IMR-90 (cell line): ENCODE measurements around the gene TRIM24. TPM values are rescaled to one million over a fixed set of nuclear protein-coding genes. Genes with fewer than 3 reads are reported as not detected.

Experiments used
- ATAC-seq: fragments of 200-7000 bp; cut with Tn5 transposase; 2 replicates; pipeline ENCODE4 v1.9.1; 2020; ENCODE audit warnings: low read depth, mild to moderate bottlenecking, moderate library complexity
- BruUV-seq: library from RNA; stranded (reverse); fragments of 400-500 nt; replicated peaks from 2 replicates; lab custom pipeline; 2021; lab: Mats Ljungman, UMichigan
- CTCF ChIA-PET: fragments of 300-600 bp; formaldehyde crosslinking; extraction: SDS; loops from one replicate; lab custom pipeline; 2021; ENCODE audit warnings: antibody characterized with exemption; lab: Yijun Ruan, JAX
- POLR2A ChIA-PET: fragments of 300-600 bp; sonication (Branson Sonifier 250); formaldehyde crosslinking; loops from one replicate; lab custom pipeline; 2022; ENCODE audit warnings: antibody characterized with exemption; ENCODE audit not compliant: unreplicated experiment; lab: Charles Lee
- DNase-seq: peaks from one replicate; pipeline ENCODE4 v3.0.0; 2013
- H2AFZ ChIP-seq: replicated peaks from 2 replicates; pipeline ENCODE3; 2013; ENCODE audit warnings: low read length, mild to moderate bottlenecking; ENCODE audit not compliant: poor library complexity
- H2AK5ac ChIP-seq: 2 replicates; pipeline ENCODE4 v1.6.1; 2013; ENCODE audit warnings: low read depth, low read length, inconsistent platforms
- H2AK9ac ChIP-seq: replicated peaks from 2 replicates; pipeline ENCODE3; 2013; ENCODE audit warnings: mild to moderate bottlenecking, low read depth, low read length, moderate library complexity; ENCODE audit not compliant: poor library complexity
- H2BK120ac ChIP-seq: 2 replicates; pipeline ENCODE4 v1.6.1; 2013; ENCODE audit warnings: low read depth, low read length, inconsistent platforms
- H2BK15ac ChIP-seq: 3 replicates; pipeline ENCODE4 v1.6.1; 2013; ENCODE audit warnings: low read depth, low read length, inconsistent platforms
- H2BK20ac ChIP-seq: 2 replicates; pipeline ENCODE4 v1.6.1; 2013; ENCODE audit warnings: low read depth, mild to moderate bottlenecking, inconsistent platforms, low read length, moderate library complexity
- H2BK5ac ChIP-seq: 2 replicates; pipeline ENCODE4 v1.6.1; 2013; ENCODE audit warnings: mild to moderate bottlenecking, low read depth, low read length, inconsistent platforms; ENCODE audit not compliant: poor library complexity, severe bottlenecking
- H3K14ac ChIP-seq: replicated peaks from 2 replicates; pipeline ENCODE4 v1.6.1; 2013; ENCODE audit warnings: low read depth, low read length, inconsistent platforms
- H3K18ac ChIP-seq: 2 replicates; pipeline ENCODE4 v1.6.1; 2013; ENCODE audit warnings: low read depth, low read length, control low read depth
- H3K23ac ChIP-seq: 2 replicates; pipeline ENCODE4 v1.6.1; 2013; ENCODE audit warnings: low read depth, low read length, inconsistent platforms
- H3K27ac ChIP-seq: 2 replicates; pipeline ENCODE4 v1.5.1; 2013; ENCODE audit warnings: mild to moderate bottlenecking, control low read depth, low read length; ENCODE audit not compliant: insufficient read depth
- H3K27me3 ChIP-seq: 2 replicates; pipeline ENCODE4 v1.6.1; 2013; ENCODE audit warnings: low read length; ENCODE audit not compliant: control insufficient read depth, insufficient read depth
- H3K36me3 ChIP-seq: 2 replicates; pipeline ENCODE4 v1.6.1; 2013; ENCODE audit warnings: low read length, mixed read lengths; ENCODE audit not compliant: control insufficient read depth, insufficient read depth
- H3K4ac ChIP-seq: 2 replicates; pipeline ENCODE4 v1.6.1; 2013; ENCODE audit warnings: low read depth, low read length, inconsistent platforms
- H3K4me1 ChIP-seq: 2 replicates; pipeline ENCODE4 v1.6.1; 2013; ENCODE audit warnings: low read length, mixed read lengths; ENCODE audit not compliant: control insufficient read depth, insufficient read depth
- H3K4me2 ChIP-seq: 2 replicates; pipeline ENCODE4 v1.6.1; 2013; ENCODE audit warnings: low read depth, mild to moderate bottlenecking, control low read depth, low read length, moderate library complexity
- H3K4me3 ChIP-seq: 2 replicates; pipeline ENCODE4 v1.5.1; 2013; ENCODE audit warnings: low read depth, mild to moderate bottlenecking, control low read depth, low read length, moderate library complexity; ENCODE audit not compliant: insufficient read depth
- H3K56ac ChIP-seq: 2 replicates; pipeline ENCODE4 v1.6.1; 2013; ENCODE audit warnings: low read length, inconsistent platforms; ENCODE audit not compliant: insufficient read depth; ENCODE audit errors: extremely low read depth
- H3K79me1 ChIP-seq, 2 experiments: 2 replicates each; pipeline ENCODE4 v1.6.1; 2013; ENCODE audit warnings: low read length in 2 of 2, inconsistent platforms in 1 of 2, low read depth in 1 of 2
- H3K9ac ChIP-seq: 2 replicates; pipeline ENCODE4 v1.6.1; 2013; ENCODE audit warnings: low read depth, low read length, control low read depth
- H3K9me1 ChIP-seq: 2 replicates; pipeline ENCODE4 v1.6.1; 2013; ENCODE audit warnings: low read length, inconsistent platforms; ENCODE audit not compliant: insufficient read depth
- H3K9me3 ChIP-seq: 2 replicates; pipeline ENCODE4 v1.6.1; 2013; ENCODE audit warnings: low read length; ENCODE audit not compliant: control insufficient read depth, insufficient read depth
- H4K20me1 ChIP-seq: 2 replicates; pipeline ENCODE4 v1.6.1; 2013; ENCODE audit warnings: low read length, inconsistent platforms; ENCODE audit not compliant: insufficient read depth
- H4K5ac ChIP-seq: 2 replicates; pipeline ENCODE4 v1.6.1; 2013; ENCODE audit warnings: mild to moderate bottlenecking, low read depth, low read length, control low read depth
- H4K8ac ChIP-seq, 2 experiments: 2 replicates each; pipeline ENCODE4 v1.6.1; 2013; ENCODE audit warnings: low read depth in 2 of 2, low read length in 2 of 2, control low read depth in 1 of 2, inconsistent platforms in 1 of 2
- H4K91ac ChIP-seq: 2 replicates; pipeline ENCODE4 v1.6.1; 2013; ENCODE audit warnings: low read depth, low read length, inconsistent platforms; ENCODE audit not compliant: insufficient read depth
- BHLHE40 ChIP-seq: fragments of 150-350 bp; IDR thresholded peaks from 2 replicates; pipeline ENCODE4 v1.6.1; 2016; ENCODE audit warnings: mild to moderate bottlenecking, low read depth, low read length
- FOS ChIP-seq: fragments of 150-350 bp; IDR thresholded peaks from 2 replicates; pipeline ENCODE4 v1.6.1; 2016; ENCODE audit warnings: low read depth, low read length
- MAZ ChIP-seq: IDR thresholded peaks from 2 replicates; pipeline ENCODE4 v1.6.1; 2012; ENCODE audit warnings: low read depth, mild to moderate bottlenecking, low read length, improper control_type of control experiment, moderate library complexity, borderline replicate concordance
- MXI1 ChIP-seq: IDR thresholded peaks from 2 replicates; pipeline ENCODE4 v1.6.1; 2012; ENCODE audit warnings: low read depth, mild to moderate bottlenecking, low read length, moderate library complexity, borderline replicate concordance
- NFE2L2 ChIP-seq: fragments of 150-350 bp; IDR thresholded peaks from 2 replicates; pipeline ENCODE4 v1.6.1; 2016; ENCODE audit warnings: low read depth, mild to moderate bottlenecking, low read length
- POLR2A ChIP-seq: IDR thresholded peaks from 2 replicates; pipeline ENCODE4 v1.6.1; 2012; ENCODE audit warnings: mild to moderate bottlenecking, low read depth, low read length
- RAD21 ChIP-seq: IDR thresholded peaks from 2 replicates; pipeline ENCODE4 v1.6.1; 2012; ENCODE audit warnings: low read length, improper control_type of control experiment
- SMC3 ChIP-seq: fragments of 150-350 bp; IDR thresholded peaks from 2 replicates; pipeline ENCODE4 v1.6.1; 2016; ENCODE audit warnings: low read depth, mild to moderate bottlenecking, antibody characterized with exemption, low read length, moderate library complexity
- WGBS, 2 experiments: methylation state at CpG; one replicate each; pipeline versions ENCODE4 v1.1.5 to v1.1.7; 2013; ENCODE audit warnings: missing lambda C conversion rate in 2 of 2; ENCODE audit not compliant: insufficient read length in 1 of 2; ENCODE audit errors: extremely low coverage in 2 of 2; 5-methylcytosine and 5-hydroxymethylcytosine counted together
- dilution Hi-C: fragments of 300-500 bp; cut with HindIII; formaldehyde crosslinking; loops from one replicate; pipeline ENCODE4 v1.14.3; 2018; ENCODE audit warnings: low sequenced_read_pairs; ENCODE audit not compliant: unreplicated experiment
- in situ Hi-C: fragments of 300-500 bp; cut with MboI; formaldehyde crosslinking; loops from 3 replicates; pipeline ENCODE4 v1.14.3; 2019; ENCODE audit warnings: low sequenced_read_pairs, inconsistent platforms, mixed read lengths
- intact Hi-C: fragments of 100-400 bp; cut with micrococcal nuclease; formaldehyde crosslinking; loops from 2 replicates; pipeline ENCODE4 v1.10.0; 2022
- polyA plus RNA-seq, 3 experiments: library from polyadenylated mRNA; depleted of rRNA; stranded (reverse); fragments of >200 nt; gene quantifications; 2 replicates each; pipeline ENCODE4 v1.2.3, GENCODE V29; 2012; ENCODE audit warnings: low replicate concordance in 1 of 3
- total RNA-seq: library from RNA; depleted of rRNA; stranded (reverse); fragments of >200 nt; gene quantifications from 2 replicates; pipeline ENCODE4 v1.2.3, GENCODE V29; 2012
- TF ChIP-seq, protein P1 (sequence below): fragments of 150-350 bp; IDR thresholded peaks from 2 replicates; pipeline ENCODE4 v1.6.1; 2016; ENCODE audit warnings: low read depth, mild to moderate bottlenecking, low read length, moderate library complexity, borderline replicate concordance
- TF ChIP-seq, protein P2 (sequence below): fragments of 150-350 bp; IDR thresholded peaks from 2 replicates; pipeline ENCODE4 v1.6.1; 2017; ENCODE audit warnings: mild to moderate bottlenecking, antibody characterized with exemption, low read length, low read depth
- TF ChIP-seq, protein P3 (sequence below): conservative IDR thresholded peaks from 2 replicates; pipeline ENCODE4 v1.5.1; 2012; ENCODE audit warnings: mild to moderate bottlenecking, low read depth, low read length, improper control_type of control experiment

The TRIM24 gene
- total and polyA plus RNA-seq, 2 of the 4 experiments (the other 2 are of a cell fraction), result 4.1 to 5.7 TPM

DNA sequence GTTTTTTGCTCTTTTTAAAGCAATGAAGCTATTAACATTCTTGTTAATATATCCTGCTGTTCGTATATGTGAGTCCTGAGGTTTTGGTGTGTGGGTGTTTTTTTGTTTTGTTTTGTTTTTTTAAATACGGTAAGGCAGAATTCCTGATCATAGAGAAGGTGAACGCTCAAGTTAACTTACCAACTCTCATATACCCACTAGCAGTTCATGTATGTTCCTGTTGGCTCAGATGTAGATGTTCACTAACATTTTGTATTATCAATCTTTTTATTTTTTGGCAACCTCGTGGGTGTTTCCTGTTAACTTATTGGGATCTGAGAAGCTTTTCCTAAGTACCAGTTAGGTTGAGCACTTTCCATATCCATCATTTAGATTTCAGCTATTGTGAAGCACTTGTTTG is 20.5 kb downstream of the TRIM24 start:
- Histone ChIP-seq H3K9ac (no peak overlapping the region), H3K9me1 (no peaks in the 10 kb centered on the region; the same call in 1 of the 2 replicates), H3K4me2 (no peak overlapping the region), H2BK120ac (no peak overlapping the region), H2BK15ac (no peak overlapping the region), H3K4me3 (no peak overlapping the region), H2AK5ac (no peak overlapping the region), H4K5ac (no peak overlapping the region), H3K56ac (no peak overlapping the region), H3K27me3 (no peaks in the 10 kb centered on the region), H3K4me1 (no peaks in the 10 kb centered on the region), H3K27ac (no peak overlapping the region), H3K14ac (no peak overlapping the region), H2BK5ac (no peak overlapping the region), H3K23ac (no peak overlapping the region), H2AK9ac (no peak overlapping the region), H4K8ac (no peak overlapping the region), H2AFZ (no peak overlapping the region), H3K18ac (no peak overlapping the region), H4K20me1 (0 out of 2 replicates have a peak, but pooled peaks cover 4% of the 10 kb centered on the region), H3K4ac (no peak overlapping the region), H3K9me3 (no peaks in the 10 kb centered on the region), H2BK20ac (no peak overlapping the region), H3K79me1 (peaks cover 13 to 37% of the 10 kb centered on the region in 2 experiments), H4K91ac (no peak overlapping the region), H3K36me3 (no peaks in the 10 kb centered on the region)
- ChIA-PET POLR2A (no interaction called here), CTCF (interaction anchor here (0.9 to 1.7 kb wide), 2 partner anchors 10 to 258 kb away, joined by 3 to 5 read pairs; no protein-coding TSS in a partner anchor)
- DNase-seq (no peak), ATAC-seq (no peak)
- no TSS peak for BruUV-seq
- TF ChIP-seq MAZ (no peak), BHLHE40 (no peak), FOS (no peak), POLR2A (no peak), MXI1 (no peak), SMC3 (no peak), NFE2L2 (no peak), RAD21 (no peak)
- TF ChIP-seq, protein P1, sequence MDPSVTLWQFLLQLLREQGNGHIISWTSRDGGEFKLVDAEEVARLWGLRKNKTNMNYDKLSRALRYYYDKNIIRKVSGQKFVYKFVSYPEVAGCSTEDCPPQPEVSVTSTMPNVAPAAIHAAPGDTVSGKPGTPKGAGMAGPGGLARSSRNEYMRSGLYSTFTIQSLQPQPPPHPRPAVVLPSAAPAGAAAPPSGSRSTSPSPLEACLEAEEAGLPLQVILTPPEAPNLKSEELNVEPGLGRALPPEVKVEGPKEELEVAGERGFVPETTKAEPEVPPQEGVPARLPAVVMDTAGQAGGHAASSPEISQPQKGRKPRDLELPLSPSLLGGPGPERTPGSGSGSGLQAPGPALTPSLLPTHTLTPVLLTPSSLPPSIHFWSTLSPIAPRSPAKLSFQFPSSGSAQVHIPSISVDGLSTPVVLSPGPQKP, result no peak
- TF ChIP-seq, protein P2, sequence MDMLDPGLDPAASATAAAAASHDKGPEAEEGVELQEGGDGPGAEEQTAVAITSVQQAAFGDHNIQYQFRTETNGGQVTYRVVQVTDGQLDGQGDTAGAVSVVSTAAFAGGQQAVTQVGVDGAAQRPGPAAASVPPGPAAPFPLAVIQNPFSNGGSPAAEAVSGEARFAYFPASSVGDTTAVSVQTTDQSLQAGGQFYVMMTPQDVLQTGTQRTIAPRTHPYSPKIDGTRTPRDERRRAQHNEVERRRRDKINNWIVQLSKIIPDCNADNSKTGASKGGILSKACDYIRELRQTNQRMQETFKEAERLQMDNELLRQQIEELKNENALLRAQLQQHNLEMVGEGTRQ, result no peak
- TF ChIP-seq, protein P3, sequence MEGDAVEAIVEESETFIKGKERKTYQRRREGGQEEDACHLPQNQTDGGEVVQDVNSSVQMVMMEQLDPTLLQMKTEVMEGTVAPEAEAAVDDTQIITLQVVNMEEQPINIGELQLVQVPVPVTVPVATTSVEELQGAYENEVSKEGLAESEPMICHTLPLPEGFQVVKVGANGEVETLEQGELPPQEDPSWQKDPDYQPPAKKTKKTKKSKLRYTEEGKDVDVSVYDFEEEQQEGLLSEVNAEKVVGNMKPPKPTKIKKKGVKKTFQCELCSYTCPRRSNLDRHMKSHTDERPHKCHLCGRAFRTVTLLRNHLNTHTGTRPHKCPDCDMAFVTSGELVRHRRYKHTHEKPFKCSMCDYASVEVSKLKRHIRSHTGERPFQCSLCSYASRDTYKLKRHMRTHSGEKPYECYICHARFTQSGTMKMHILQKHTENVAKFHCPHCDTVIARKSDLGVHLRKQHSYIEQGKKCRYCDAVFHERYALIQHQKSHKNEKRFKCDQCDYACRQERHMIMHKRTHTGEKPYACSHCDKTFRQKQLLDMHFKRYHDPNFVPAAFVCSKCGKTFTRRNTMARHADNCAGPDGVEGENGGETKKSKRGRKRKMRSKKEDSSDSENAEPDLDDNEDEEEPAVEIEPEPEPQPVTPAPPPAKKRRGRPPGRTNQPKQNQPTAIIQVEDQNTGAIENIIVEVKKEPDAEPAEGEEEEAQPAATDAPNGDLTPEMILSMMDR, result no peak
- dilution Hi-C loops (no loop called here), in situ Hi-C loops (no loop called here), intact Hi-C loops (no loop called here)
- WGBS, 2 experiments, result no CpG with 5 or more reads among the region's 4 CpGs
